Lower leg skin (tissue), 4 donors: ENCODE results near the gene SOCS1. TPM values are rescaled to one million over a fixed set of nuclear protein-coding genes. Genes with fewer than 3 reads are reported as not detected.

ENCODE experiments used
- DNase-seq, 2 donors: peaks; one replicate each; pipeline ENCODE4 v3.0.0-alpha.2; 2019; ENCODE audit warnings: low spot score in 2 of 2
- H3K4me3 ChIP-seq: fragments of 200-600 bp; sonication (generic); 2 replicates; pipeline ENCODE4 v1.5.1; 2017; ENCODE audit warnings: mild to moderate bottlenecking, low read depth; ENCODE audit not compliant: poor library complexity, severe bottlenecking
- POLR2A ChIP-seq, 2 donors: fragments of 450-650 bp; IDR thresholded peaks; one replicate each; pipeline ENCODE4 v1.6.1; 2016 to 2017; ENCODE audit warnings: antibody characterized with exemption in 2 of 2, mild to moderate bottlenecking in 1 of 2, moderate library complexity in 1 of 2
- WGBS, 2 donors: methylation state at CpG; one replicate each; pipeline ENCODE4 v1.1.5; 2018; 5-methylcytosine and 5-hydroxymethylcytosine counted together
- intact Hi-C: fragments of 100-400 bp; cut with DNase I; formaldehyde crosslinking; loops from one replicate; pipeline ENCODE4 v1.15.0; 2023; ENCODE audit warnings: low total_unique reads
- total RNA-seq, 4 donors: library from RNA; depleted of rRNA; stranded (reverse); fragments of >200 nt; gene quantifications; one replicate each; pipeline ENCODE4 v1.1.0, GENCODE V29; 2016
- TF ChIP-seq, protein P1 (sequence below), 3 donors: fragments of 450-650 bp; IDR thresholded peaks; one replicate each; pipeline ENCODE4 v1.5.1; 2016; ENCODE audit warnings: antibody characterized with exemption in 3 of 3, mild to moderate bottlenecking in 3 of 3, moderate library complexity in 2 of 3

The SOCS1 gene
- total RNA-seq, 4 donors from 2014 or later = 7.7 to 20.6 (median 10.1) TPM

DNA sequence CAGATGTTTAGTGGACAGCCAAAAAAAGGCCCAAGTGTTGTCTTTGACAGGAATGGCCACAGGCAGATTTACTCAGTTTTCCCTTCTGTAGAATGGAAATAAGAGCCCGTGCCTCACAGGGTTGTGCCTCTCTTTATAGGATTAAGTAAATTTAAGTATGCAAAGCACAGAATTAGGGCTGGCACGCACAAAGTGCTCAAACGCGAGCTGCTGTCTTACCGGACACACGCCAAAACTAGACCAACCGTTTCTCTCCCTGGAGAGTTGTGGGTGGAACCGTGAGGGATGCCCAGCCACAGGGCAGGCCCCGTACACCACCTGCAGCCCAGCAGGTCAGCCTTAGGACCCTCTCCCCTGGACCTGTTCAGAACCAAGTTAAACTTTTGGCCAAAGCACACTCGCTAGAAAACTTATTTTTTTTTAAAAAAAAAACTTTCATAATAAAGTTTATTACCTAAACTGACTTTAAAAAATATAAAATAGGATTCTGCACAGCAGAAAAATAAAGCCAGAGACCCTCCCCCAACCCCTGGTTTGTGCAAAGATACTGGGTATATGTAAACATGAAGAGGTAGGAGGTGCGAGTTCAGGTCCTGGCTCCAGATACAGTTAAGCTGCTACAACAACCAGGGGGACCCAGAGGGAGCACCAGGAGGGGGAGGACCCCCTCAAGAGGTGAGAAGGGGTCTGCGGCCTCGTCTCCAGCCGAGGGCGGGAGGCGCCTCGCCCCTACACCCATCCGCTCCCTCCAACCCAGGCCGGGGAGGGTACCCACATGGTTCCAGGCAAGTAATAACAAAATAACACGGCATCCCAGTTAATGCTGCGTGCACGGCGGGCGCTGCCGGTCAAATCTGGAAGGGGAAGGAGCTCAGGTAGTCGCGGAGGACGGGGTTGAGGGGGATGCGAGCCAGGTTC lies 1.8 kb downstream of the SOCS1 start:
- 48 to 52% methylated on average over 26 to 29 of the region's 29 CpGs for WGBS, 2 donors
- peak overlapping the region; percentile 57 for H3K4me3 ChIP-seq
- no peak for DNase-seq
- intact Hi-C loops = loop anchor here (5.0 to 10.0 kb wide), 2 partner anchors 149 to 1227 kb away; no protein-coding TSS in a partner anchor
- no peak for TF ChIP-seq POLR2A (IDR thresholded peaks at IDR 0.05)
- TF ChIP-seq, protein P1, sequence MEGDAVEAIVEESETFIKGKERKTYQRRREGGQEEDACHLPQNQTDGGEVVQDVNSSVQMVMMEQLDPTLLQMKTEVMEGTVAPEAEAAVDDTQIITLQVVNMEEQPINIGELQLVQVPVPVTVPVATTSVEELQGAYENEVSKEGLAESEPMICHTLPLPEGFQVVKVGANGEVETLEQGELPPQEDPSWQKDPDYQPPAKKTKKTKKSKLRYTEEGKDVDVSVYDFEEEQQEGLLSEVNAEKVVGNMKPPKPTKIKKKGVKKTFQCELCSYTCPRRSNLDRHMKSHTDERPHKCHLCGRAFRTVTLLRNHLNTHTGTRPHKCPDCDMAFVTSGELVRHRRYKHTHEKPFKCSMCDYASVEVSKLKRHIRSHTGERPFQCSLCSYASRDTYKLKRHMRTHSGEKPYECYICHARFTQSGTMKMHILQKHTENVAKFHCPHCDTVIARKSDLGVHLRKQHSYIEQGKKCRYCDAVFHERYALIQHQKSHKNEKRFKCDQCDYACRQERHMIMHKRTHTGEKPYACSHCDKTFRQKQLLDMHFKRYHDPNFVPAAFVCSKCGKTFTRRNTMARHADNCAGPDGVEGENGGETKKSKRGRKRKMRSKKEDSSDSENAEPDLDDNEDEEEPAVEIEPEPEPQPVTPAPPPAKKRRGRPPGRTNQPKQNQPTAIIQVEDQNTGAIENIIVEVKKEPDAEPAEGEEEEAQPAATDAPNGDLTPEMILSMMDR (IDR thresholded peaks at IDR 0.05) = no peak

DNA sequence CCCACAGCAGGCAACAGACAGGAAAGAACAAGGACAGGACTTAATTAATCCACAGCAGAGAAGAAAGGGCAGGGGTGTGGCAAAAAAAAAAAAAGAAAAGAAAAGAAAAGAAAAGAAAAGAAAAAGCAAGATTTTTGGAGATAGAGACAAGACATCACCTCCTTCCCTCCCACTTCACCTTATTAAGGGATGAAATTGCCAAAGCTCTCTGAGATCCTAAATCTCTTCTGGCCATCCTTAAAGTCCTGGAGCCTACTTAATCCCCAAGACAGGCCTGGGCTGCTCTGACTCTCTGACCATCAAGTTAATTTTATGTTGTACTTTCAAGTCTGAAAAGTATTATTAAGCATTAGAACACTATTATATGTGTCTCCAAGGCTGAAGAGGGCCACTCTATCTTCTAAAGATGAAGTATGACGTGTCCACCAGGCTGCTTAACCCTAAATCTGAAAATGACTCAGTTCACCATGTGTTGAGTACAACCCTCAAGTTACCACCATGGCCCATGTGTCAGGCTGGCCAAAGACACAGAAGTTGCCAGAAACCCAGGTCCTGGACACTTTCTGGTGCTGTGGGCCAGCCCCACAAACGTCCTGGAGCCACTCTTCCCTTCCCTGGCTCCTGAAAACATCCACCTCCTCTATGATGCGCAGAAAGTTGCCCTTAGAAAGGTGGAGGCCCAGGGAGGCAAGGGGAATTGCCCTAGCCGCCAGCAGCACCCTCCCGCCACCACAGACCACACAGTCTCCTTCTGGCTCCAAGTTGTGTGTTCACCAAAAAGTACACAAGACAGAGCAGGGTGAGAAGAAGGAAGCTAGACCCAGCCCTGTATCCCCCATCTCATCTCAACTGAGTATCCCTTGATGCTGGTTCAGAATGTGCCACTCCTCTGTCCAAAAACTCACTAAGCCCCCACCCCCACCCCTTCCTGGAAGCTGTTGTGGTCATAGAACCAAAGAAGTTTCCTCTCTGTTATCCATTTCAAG lies 2.7 kb downstream of the SOCS1 start:
- TF ChIP-seq, protein P1 (IDR thresholded peaks at IDR 0.05) = no peak
- TF ChIP-seq POLR2A (IDR thresholded peaks at IDR 0.05) = no peak
- intact Hi-C loops = loop anchor here (5.0 to 10.0 kb wide), 2 partner anchors 149 to 1226 kb away; no protein-coding TSS in a partner anchor
- 74 to 78% methylated on average over 5 of the region's 5 CpGs for WGBS, 2 donors
- H3K4me3 ChIP-seq = no peak overlapping the region
- no peak for DNase-seq

DNA sequence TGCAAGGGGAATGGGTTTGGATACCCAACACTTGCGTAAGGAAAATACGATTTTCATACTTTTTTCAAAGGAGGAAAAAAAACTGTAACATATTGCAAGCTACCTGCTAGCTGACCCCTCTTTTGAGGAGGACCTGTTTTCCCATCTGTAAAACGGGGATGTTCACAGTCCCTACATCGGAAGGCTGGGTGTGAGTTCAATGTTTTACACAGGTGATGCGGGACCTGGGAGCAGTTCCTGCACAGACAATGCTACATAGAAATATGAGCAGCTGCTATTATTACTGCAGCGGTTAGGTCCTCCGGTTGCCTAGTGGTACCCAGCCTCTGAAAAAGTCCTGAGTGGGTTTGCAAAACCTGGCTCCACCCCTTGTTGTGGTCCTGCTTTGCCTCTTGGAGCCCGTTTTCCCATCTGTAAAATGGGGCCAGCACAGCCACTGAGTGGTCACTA lies 3.5 kb downstream of the SOCS1 start:
- TF ChIP-seq POLR2A (IDR thresholded peaks at IDR 0.05) = no peak
- TF ChIP-seq, protein P1 (IDR thresholded peaks at IDR 0.05) = no peak
- 91% methylated on average over 8 of the region's 8 CpGs for WGBS, 2 donors

DNA sequence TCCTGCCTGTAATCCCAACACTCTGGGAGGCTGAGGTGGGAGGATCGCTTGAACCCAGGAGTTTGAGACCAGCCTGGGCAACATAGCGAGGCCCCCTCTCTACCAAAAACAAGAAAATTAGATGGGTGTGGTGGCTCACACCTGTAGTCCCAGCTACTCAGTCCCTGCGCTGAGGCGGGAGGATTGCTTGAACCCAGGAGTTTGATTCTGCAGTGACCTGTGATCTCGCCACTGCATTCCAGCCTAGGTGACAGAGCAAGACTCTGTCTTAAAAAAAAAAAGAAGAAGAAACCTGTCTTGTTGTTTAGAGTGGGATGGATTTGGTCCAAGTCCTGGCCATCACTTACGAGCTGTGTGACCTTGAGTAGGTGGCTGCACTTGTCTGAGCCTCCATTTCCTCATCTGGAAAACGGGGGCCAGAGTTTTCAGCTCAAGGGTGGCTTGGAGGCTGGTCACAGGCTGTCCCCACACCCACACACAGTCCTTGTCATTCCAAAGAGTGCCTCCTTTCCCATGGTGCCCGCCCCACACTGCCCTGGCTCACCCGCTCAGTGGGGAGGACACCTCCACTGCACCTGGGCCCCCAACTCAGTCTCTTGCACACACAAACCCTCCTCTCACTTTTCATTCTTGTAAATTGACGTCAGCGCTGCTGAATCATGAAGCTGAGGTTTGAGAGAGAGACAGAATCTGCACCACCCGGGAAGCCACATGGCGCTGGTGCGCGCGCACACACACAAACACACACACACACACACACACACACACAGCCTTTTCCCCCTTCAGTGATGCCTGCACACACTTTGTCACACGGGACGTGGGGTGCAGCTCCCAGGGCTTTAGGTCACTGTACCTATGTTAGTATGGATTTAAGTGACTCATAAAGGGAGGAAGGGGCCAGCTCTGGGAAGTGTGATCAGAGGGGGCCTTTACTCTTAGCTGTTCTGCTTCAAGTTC lies 4.2 kb downstream of the SOCS1 start:
- intact Hi-C loops = loop anchor here (5.0 to 10.0 kb wide), 2 partner anchors 147 to 1225 kb away; no protein-coding TSS in a partner anchor
- no peak for DNase-seq
- TF ChIP-seq, protein P1 (IDR thresholded peaks at IDR 0.05) = no peak
- no peak for TF ChIP-seq POLR2A (IDR thresholded peaks at IDR 0.05)
- no peak overlapping the region for H3K4me3 ChIP-seq
- WGBS, 2 donors = 81 to 83% methylated on average over 18 of the region's 18 CpGs

More for the DNA sequence above, 3.5 kb downstream of the SOCS1 start:
- no peak for DNase-seq
- no peak overlapping the region for H3K4me3 ChIP-seq
- intact Hi-C loops = loop anchor here (5.0 to 10.0 kb wide), 2 partner anchors 148 to 1225 kb away; no protein-coding TSS in a partner anchor
